D721Med (cell line): ENCODE results near the gene GRIA4.

ENCODE experiments used
- DNase-seq: peaks from one replicate; pipeline ENCODE4 v3.0.0; 2011; ENCODE audit warnings: low spot score; ENCODE audit not compliant: insufficient read length
- FAIRE-seq: peaks from 2 replicates; lab custom pipeline; 2011; peaks lifted over from hg19 to GRCh38; lab: Jason Lieb, UNC
- CTCF ChIP-seq: IDR thresholded peaks from 2 replicates; pipeline ENCODE4 v1.5.1; 2012; ENCODE audit warnings: mild to moderate bottlenecking, control low read depth; ENCODE audit not compliant: insufficient read depth; ENCODE audit errors: missing control alignments

GRIA4 gene

GRCh38 chr11:105609832-105610781 lies at the start of gene GRIA4:
TSS of gene GRIA4 (plus strand) at chr11:105610073. CDS start at chr11:105610998, 925 bp downstream.
- TF ChIP-seq CTCF, result no peak
- DNase-seq, result no peak
- no peak for FAIRE-seq

GRCh38 chr11:105573091-105573490 lies 36.8 kb upstream of the GRIA4 start:
- FAIRE-seq (no peak), DNase-seq (no peak)
- TF ChIP-seq CTCF, result no peak

GRCh38 chr11:105574974-105575373 lies 34.9 kb upstream of the GRIA4 start:
- no peak for TF ChIP-seq CTCF
- DNase-seq (no peak), FAIRE-seq (no peak)

GRCh38 chr11:105577641-105578040 lies 32.2 kb upstream of the GRIA4 start:
- DNase-seq (no peak), FAIRE-seq (no peak)
- no peak for TF ChIP-seq CTCF

- no peak for TF ChIP-seq CTCF
- FAIRE-seq, result no peak
- no peak for DNase-seq
These were observed 30.8 kb upstream of the GRIA4 start for GRCh38 chr11:105579111-105579510.

- no peak for TF ChIP-seq CTCF
- no peak for FAIRE-seq
- DNase-seq, result no peak
These were observed 27.4 kb upstream of the GRIA4 start for GRCh38 chr11:105582497-105582896.

- FAIRE-seq, result no peak
- no peak for DNase-seq
- no peak for TF ChIP-seq CTCF
These were observed 21.9 kb upstream of the GRIA4 start for GRCh38 chr11:105588001-105588400.
